ENCODE measurements around the gene CPEB3.
"Not testable (repeated sequence)": the region's sequence is repeated elsewhere in the genome, so short reads cannot be mapped to it uniquely, and the experiment has no call there.

CPEB3 gene

GRCh38 chr10:92208157-92208720 lies 82.6 kb downstream of the CPEB3 start:
- DNase-seq, result no peak

GRCh38 chr10:92207061-92207460 lies 83.8 kb downstream of the CPEB3 start:
- no peak for DNase-seq

- DNase-seq, result no peak
Measured at GRCh38 chr10:92203919-92204623, 86.8 kb downstream of the CPEB3 start.

GRCh38 chr10:92202536-92202935 lies 88.3 kb downstream of the CPEB3 start:
- DNase-seq, result no peak

- DNase-seq, result no peak
Measured at GRCh38 chr10:92200564-92200963, 90.3 kb downstream of the CPEB3 start.

GRCh38 chr10:92187101-92187500 lies 103.8 kb downstream of the CPEB3 start:
- DNase-seq, result no peak

GRCh38 chr10:92184977-92185376 lies 105.9 kb downstream of the CPEB3 start:
- no peak for DNase-seq

- no peak for DNase-seq
Measured at GRCh38 chr10:92183199-92183598, 107.7 kb downstream of the CPEB3 start.

GRCh38 chr10:92181575-92181974 lies 109.3 kb downstream of the CPEB3 start:
- DNase-seq, result no peak

GRCh38 chr10:92180399-92180798 lies 110.5 kb downstream of the CPEB3 start:
- DNase-seq, result no peak

- no peak for DNase-seq
Measured at GRCh38 chr10:92177546-92177945, 113.3 kb downstream of the CPEB3 start.

- no peak for DNase-seq
Measured at GRCh38 chr10:92175164-92175563, 115.7 kb downstream of the CPEB3 start.

GRCh38 chr10:92173996-92174395 lies 116.9 kb downstream of the CPEB3 start:
- no peak for DNase-seq

- DNase-seq, result no peak
Measured at GRCh38 chr10:92164036-92164696, 126.7 kb downstream of the CPEB3 start.

GRCh38 chr10:92162541-92162940 lies 128.3 kb downstream of the CPEB3 start:
- no peak for DNase-seq

- no peak for DNase-seq
Measured at GRCh38 chr10:92156874-92157773, 133.8 kb downstream of the CPEB3 start.

GRCh38 chr10:92150823-92151222 lies 140.1 kb downstream of the CPEB3 start:
- DNase-seq, result no peak

- no peak for DNase-seq
Measured at GRCh38 chr10:92149261-92149660, 141.6 kb downstream of the CPEB3 start.

GRCh38 chr10:92146781-92147180 lies 144.1 kb downstream of the CPEB3 start:
- DNase-seq, result no peak

GRCh38 chr10:92146107-92146506 lies 144.8 kb downstream of the CPEB3 start:
- no peak for DNase-seq

- DNase-seq, result no peak
Measured at GRCh38 chr10:92142949-92143348, 147.9 kb downstream of the CPEB3 start.

GRCh38 chr10:92142512-92142911 lies 148.4 kb downstream of the CPEB3 start:
- no peak for DNase-seq

- not testable (repeated sequence) for DNase-seq
Measured at GRCh38 chr10:92141147-92141546, 149.7 kb downstream of the CPEB3 start.
